Mesothelial cell of epicardium (in vitro differentiated cells): Measurements from ENCODE around the gene CD164L2. TPM values are rescaled to one million over a fixed set of nuclear protein-coding genes. Genes with fewer than 3 reads are reported as not detected.

ENCODE experiments used
- DNase-seq, 2 experiments: peaks; one replicate each; pipeline ENCODE4 v3.0.0; 2021; ENCODE audit warnings: low spot score in 2 of 2; ENCODE audit not compliant: unreplicated experiment in 2 of 2
- H3K27ac Mint-ChIP-seq: 2 replicates; pipeline ENCODE4 v1.8.0; 2021; ENCODE audit warnings: mixed read lengths
- H3K27me3 Mint-ChIP-seq: 2 replicates; pipeline ENCODE4 v1.8.0; 2021; ENCODE audit warnings: low read depth, mixed read lengths
- H3K36me3 Mint-ChIP-seq: 2 replicates; pipeline ENCODE4 v1.8.0; 2021; ENCODE audit warnings: mixed read lengths
- H3K4me1 Mint-ChIP-seq: 2 replicates; pipeline ENCODE4 v1.8.0; 2021; ENCODE audit warnings: mixed read lengths
- H3K4me3 Mint-ChIP-seq: 2 replicates; pipeline ENCODE4 v1.8.0; 2021; ENCODE audit warnings: mild to moderate bottlenecking, moderate library complexity, mixed read lengths
- H3K9me3 Mint-ChIP-seq: 2 replicates; pipeline ENCODE4 v1.8.0; 2021; ENCODE audit warnings: mixed read lengths
- total RNA-seq: library from RNA; stranded (reverse); gene quantifications from 3 replicates; pipeline ENCODE4 v1.2.1, GENCODE V29; 2021
- TF ChIP-seq, protein P1 (sequence below): fragments of 200-600 bp; sonication (generic); IDR thresholded peaks from one replicate; pipeline ENCODE4 v1.5.0; 2021; ENCODE audit warnings: antibody characterized with exemption; ENCODE audit not compliant: unreplicated experiment

The CD164L2 gene
- total RNA-seq, 1 donor from 2014 or later = 0.45 TPM

DNA sequence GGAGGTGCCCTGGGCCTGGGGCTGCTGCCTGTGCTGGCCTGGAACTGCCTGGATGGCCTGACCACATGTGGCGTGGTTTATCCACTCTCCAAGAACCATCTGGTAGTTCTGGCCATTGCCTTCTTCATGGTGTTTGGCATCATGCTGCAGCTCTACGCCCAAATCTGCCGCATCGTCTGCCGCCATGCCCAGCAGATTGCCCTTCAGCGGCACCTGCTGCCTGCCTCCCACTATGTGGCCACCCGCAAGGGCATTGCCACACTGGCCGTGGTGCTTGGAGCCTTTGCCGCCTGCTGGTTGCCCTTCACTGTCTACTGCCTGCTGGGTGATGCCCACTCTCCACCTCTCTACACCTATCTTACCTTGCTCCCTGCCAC is 11.1 kb upstream of the CD164L2 start:
- Mint-ChIP-seq H3K36me3 (no peaks in the 10 kb centered on the region), H3K4me1 (peaks cover 14% of the 10 kb centered on the region), H3K9me3 (no peaks in the 10 kb centered on the region), H3K27ac (no peak overlapping the region), H3K4me3 (peak overlapping the region; percentile 40), H3K27me3 (peaks cover 8% of the 10 kb centered on the region)
- TF ChIP-seq, protein P1, sequence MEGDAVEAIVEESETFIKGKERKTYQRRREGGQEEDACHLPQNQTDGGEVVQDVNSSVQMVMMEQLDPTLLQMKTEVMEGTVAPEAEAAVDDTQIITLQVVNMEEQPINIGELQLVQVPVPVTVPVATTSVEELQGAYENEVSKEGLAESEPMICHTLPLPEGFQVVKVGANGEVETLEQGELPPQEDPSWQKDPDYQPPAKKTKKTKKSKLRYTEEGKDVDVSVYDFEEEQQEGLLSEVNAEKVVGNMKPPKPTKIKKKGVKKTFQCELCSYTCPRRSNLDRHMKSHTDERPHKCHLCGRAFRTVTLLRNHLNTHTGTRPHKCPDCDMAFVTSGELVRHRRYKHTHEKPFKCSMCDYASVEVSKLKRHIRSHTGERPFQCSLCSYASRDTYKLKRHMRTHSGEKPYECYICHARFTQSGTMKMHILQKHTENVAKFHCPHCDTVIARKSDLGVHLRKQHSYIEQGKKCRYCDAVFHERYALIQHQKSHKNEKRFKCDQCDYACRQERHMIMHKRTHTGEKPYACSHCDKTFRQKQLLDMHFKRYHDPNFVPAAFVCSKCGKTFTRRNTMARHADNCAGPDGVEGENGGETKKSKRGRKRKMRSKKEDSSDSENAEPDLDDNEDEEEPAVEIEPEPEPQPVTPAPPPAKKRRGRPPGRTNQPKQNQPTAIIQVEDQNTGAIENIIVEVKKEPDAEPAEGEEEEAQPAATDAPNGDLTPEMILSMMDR = no peak
- DNase-seq = no peak

DNA sequence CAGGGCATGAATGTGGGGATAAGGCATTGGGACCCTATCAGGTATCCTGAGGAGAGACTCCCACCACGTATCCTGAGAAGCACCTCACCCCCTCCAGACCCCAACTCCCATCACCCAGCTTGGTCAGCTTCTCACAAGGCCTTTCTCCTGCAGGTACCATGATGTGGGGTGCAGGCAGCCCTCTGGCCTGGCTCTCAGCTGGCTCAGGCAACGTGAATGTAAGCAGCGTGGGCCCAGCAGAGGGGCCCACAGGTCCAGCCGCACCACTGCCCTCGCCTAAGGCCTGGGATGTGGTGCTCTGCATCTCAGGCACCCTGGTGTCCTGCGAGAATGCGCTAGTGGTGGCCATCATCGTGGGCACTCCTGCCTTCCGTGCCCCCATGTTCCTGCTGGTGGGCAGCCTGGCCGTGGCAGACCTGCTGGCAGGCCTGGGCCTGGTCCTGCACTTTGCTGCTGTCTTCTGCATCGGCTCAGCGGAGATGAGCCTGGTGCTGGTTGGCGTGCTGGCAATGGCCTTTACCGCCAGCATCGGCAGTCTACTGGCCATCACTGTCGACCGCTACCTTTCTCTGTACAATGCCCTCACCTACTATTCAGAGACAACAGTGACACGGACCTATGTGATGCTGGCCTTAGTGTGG is 10.6 kb upstream of the CD164L2 start:
- Mint-ChIP-seq H3K27ac (no peak overlapping the region), H3K4me1 (peaks cover 13% of the 10 kb centered on the region), H3K27me3 (peaks cover 8% of the 10 kb centered on the region), H3K4me3 (peak overlapping the region; percentile 69), H3K36me3 (no peaks in the 10 kb centered on the region), H3K9me3 (no peaks in the 10 kb centered on the region)
- TF ChIP-seq, protein P1 = no peak
- DNase-seq = no peak

- TF ChIP-seq, protein P1 = no peak
- DNase-seq = no peak
- Mint-ChIP-seq H3K27ac (peak overlapping the region; percentile 47), H3K4me3 (peak overlapping the region; percentile 69), H3K36me3 (no peaks in the 10 kb centered on the region), H3K4me1 (peaks cover 13% of the 10 kb centered on the region), H3K27me3 (peaks cover 8% of the 10 kb centered on the region), H3K9me3 (no peaks in the 10 kb centered on the region)
These were observed 9.9 kb upstream of the CD164L2 start for GRCh38 chr1:27392778-27393635.

GRCh38 chr1:27392096-27392777 is 9.1 kb upstream of the CD164L2 start, which contains the start of gene GPR3:
Gene GPR3 (plus strand): TSS chr1:27392622. CDS start chr1:27393799, 1,177 bp downstream.
- no peaks in the 10 kb centered on the region for H3K36me3 Mint-ChIP-seq

GRCh38 chr1:27391511-27392095 is 8.5 kb upstream of the CD164L2 start:
- peak overlapping the region; percentile 73 for H3K4me3 Mint-ChIP-seq
- DNase-seq = no peak
- H3K27ac Mint-ChIP-seq = peak overlapping the region; percentile 91

More at GRCh38 chr1:27392096-27392777, 9.1 kb upstream of the CD164L2 start, which contains the start of gene GPR3:
- peak; percentile 85 to 91 for DNase-seq
- peaks cover 8% of the 10 kb centered on the region for H3K27me3 Mint-ChIP-seq
- peak within 1 kb of the TSS; percentile 91 for H3K27ac Mint-ChIP-seq
- TF ChIP-seq, protein P1 = peak; percentile 50
- peaks cover 13% of the 10 kb centered on the region for H3K4me1 Mint-ChIP-seq
- H3K4me3 Mint-ChIP-seq = peak within 1 kb of the TSS; percentile 73
- no peaks in the 10 kb centered on the region for H3K9me3 Mint-ChIP-seq

More at GRCh38 chr1:27391511-27392095, 8.5 kb upstream of the CD164L2 start:
- TF ChIP-seq, protein P1 = no peak
- Mint-ChIP-seq H3K27me3 (peaks cover 8% of the 10 kb centered on the region), H3K4me1 (peaks cover 13% of the 10 kb centered on the region), H3K36me3 (no peaks in the 10 kb centered on the region), H3K9me3 (no peaks in the 10 kb centered on the region)
